HG03521 (cell line): ENCODE results near the gene LHX8.
"Not testable (repeated sequence)": the region's sequence is repeated elsewhere in the genome, so short reads cannot be mapped to it uniquely, and the experiment has no call there.

Experiments used
- ATAC-seq: cut with Tn5 transposase; IDR thresholded peaks from one replicate; pipeline ENCODE4 v1.9.1; 2021; ENCODE audit warnings: mild to moderate bottlenecking, moderate library complexity; ENCODE audit not compliant: unreplicated experiment

Gene LHX8

DNA sequence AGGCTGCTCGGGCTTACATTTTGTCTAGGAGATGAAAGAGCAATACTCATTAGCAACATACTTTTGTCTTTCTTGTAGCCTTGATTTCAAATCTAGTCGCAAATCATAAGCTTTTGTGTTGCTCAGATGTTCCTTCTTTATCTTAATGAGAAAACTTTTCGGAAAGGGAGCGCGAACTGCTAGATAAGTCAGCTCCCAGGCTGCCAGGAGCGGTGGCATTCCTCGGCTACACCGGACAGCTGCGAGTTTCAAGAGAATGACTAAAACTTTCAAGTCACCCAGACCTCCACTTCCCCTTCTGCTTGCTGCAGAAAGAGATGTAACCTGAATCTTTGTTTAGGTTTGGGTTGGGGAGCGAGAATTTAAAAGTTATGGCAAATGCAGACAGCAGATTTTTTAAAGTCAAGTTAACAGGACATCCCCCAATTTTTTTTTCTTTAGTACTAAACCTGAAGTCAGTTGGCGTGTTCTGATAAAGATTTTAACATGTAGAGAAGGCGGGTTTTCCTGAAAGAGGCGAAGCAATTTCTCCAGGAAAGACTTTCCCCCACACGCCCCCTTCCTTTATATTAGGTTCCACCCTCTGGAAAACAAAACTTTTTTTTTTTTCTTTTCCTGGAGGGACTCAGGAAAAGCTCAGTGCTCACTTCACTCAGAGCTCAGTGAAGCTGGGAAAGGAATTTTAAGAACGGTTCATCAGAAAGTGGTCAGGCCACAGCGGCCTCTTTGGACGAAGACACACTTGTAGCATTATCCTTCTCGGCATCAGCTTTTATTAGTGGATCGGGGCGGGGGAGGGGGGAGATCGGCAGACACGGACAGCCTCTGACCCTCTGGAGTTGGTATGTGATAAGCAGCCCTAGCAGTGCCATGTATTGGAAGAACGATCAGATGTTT lies at the start of gene LHX8:
TSS of gene LHX8 (plus strand) at position 639 of the 897 bp plus-strand sequence. CDS start 2,227 bp downstream, outside the sequence.
- no peak for ATAC-seq

DNA sequence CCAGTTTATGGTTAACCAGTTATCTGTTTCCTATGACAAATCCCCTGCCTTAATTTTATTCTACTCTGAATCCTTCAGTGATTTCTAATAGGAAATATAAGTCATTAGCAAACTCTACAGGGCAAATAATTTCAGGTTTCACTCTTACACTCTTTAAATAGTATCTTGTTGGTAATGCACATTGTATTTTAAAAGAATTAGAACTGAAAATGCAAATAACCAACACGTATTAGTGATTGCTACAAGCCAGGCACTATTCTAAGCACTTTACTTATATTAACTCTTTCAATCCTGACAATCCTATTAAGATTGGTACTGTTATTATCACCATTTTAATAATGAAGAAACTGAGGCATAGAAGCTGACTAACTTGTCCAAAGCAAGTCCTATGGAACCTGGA lies 48.3 kb upstream of the LHX8 start:
- ATAC-seq, result no peak

DNA sequence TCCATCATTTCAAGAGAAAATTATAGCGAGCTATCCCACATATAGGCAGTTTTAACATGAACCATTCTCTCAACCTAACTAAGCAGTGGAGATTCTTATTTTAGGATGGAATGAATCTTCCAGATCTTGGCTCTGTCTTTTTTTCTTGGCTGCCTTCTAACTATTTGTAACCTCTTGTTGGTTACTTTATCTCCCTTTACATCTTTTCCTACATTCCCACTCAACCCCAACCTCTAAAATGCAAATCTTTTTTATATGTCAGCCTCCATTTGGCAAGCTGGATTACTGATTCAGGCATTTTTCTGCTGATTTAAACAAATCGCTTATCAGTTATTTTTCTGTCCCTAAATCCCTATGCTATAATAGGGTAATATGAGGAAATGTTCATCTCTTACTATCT lies 46.9 kb upstream of the LHX8 start:
- no peak for ATAC-seq

DNA sequence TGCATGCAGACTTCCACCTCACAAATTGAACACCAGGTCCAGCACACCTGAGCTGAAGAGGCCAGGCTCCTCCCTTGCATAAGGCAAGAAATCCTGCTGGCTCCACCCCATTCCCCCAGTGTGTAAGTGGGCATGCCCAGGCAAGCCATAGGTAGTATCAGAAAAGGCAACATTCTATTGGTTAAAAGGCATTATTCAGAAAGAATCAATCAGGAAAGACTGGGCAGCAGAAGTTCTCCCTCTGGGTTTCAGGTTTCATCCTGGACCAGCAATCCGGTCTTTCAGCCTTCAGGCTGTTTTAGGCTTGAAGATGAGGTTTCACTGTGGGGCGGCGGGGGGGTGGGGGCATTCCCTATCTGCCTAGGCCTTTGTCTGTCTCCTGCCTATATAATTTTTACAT lies 42.0 kb upstream of the LHX8 start:
- ATAC-seq, result no peak

DNA sequence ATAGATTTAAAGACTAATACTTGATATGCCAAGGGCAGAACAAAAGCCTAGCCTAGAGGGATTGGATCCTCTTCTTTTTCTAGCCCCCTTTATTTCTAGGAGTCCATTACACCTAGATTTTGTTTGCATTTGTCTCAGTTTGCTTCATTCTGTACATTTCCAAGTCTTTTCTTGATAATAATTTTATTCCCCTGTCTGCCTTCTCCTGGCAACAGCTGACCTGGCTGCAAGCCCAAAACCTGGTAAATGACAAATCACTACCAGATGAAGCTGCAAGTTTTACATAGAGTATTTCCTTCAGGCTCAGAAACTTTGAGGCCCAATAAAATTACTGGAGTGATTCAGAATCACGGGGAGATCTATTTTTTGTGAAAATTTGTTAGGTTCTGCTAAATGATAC lies 36.5 kb upstream of the LHX8 start:
- ATAC-seq, result no peak

DNA sequence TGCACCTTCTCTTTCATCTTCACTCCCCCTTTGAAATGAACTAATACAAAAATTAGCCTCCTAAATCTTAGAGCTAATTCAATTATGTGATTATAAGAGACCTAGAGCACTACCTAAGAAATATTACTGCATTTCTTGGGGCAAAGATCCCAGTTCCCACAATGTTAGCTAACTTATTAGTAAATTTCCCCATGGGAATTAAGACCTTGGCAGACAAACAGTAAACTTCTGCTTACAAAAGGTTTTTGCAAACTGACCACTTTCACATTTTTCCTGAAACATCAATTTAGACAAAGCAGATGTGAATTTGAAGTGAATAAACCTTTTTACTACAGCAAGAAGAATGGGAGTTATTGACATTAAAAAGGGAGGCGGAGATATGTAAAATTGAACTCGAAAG lies 34.6 kb upstream of the LHX8 start:
- ATAC-seq, result no peak

DNA sequence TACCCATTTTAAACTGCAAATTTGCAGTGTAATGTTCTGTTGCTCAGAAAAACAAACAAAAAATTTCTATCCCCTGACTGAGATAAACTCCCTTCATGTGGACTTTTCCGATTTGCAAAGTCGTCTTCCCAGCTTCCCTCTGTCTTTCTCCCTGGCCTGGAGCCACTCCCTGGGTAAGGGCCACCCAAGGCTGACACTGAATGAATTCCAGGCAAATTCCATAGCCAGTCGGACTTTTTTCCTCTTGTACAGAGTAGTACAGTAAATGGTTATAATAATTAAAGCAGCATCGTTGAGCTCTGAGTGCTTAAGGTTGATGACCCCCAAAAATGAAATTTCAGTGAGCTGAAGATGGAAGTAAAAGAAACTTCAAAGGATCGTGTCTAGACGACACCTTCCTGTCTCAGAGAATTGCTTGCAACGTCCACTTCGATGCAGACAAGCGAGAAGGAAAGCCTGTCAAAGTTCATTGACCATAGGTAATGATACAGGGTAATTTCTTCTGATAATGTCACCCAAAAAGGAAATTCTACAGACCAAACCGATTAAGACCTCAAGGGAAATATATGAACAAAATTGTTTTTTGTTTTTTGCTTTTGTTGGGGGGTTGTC lies 33.6 kb upstream of the LHX8 start:
- no peak for ATAC-seq

DNA sequence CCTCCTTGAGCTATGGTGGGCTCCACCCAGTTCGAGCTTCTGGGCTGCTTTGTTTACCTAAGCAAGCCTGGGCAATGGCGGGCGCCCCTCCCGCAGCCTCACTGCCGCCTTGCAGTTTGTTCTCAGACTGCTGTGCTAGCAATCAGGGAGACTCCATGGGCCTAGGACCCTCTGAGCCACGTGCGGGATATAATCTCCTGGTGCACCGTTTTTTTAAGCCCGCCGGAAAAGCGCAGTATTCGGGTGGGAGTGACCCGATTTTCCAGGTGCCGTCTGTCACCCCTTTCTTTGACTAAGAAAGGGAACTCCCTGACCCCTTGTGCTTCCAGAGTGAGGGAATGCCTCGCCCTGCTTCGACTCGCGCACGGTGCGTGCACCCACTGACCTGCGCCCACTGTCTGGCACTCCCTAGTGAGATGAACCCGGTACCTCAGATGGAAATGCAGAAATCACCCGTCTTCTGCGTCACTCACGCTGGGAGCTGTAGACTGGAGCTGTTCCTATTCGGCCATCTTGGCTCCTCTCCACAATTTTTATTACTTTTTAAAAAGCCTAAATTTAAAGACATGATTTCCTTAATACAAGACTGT lies 21.7 kb upstream of the LHX8 start:
- ATAC-seq, result not testable (repeated sequence)

DNA sequence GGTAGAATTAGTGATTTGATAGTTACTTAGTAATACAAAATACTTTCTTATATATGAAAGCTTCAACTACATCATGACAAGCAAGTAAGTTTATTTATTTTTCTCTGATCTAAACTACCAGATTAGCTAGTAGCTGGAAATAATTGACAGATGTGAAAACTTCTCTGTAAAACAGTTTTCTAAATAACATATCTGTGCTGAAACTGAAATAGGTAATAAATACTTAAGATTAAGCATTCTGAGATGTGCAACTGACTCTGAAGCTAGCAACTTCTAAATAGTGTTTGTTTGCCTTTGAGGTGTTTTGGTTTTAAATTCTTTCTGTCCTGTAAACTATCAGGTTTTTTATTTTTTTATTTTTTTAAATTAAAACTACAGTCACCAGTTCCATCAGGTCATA lies 18.5 kb upstream of the LHX8 start:
- no peak for ATAC-seq

DNA sequence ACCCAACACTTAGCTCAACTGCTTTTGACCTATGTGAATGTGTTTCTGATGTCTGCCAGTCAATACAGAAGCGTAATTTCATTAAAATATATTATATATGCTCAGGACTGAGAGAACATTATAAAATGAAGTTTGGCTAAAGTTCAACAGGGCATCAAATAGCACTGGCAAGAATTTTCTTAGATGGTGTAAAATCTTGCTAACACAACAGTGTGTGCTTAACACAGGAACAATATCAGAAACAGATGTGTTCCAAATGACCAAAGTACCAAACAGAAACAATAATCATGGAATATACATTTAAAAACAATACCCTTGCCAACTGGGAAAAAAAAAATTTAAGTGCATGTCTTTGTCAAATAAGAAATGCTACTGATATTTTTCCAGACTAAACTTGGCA lies 10.4 kb upstream of the LHX8 start:
- ATAC-seq, result no peak

DNA sequence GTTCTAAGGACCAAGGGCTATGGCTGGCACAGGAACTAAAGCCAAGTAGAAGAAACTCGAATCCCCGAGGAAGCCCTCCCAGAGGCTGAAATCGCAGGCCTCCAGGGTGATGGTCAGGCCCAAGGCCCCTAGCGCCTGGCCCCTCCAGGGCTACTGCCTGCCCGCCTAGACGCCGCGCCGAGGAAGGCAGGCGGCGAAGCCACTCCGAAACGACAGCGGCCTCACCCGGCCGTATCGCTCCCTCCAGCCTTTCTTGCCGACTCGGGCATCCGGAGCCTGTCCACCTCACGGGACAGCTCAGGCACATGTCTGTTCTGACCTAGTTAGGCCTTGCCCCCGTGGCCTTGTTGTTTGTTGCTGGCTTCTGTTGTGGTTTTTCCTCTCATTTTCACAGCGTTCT lies 9.7 kb upstream of the LHX8 start:
- ATAC-seq, result no peak

DNA sequence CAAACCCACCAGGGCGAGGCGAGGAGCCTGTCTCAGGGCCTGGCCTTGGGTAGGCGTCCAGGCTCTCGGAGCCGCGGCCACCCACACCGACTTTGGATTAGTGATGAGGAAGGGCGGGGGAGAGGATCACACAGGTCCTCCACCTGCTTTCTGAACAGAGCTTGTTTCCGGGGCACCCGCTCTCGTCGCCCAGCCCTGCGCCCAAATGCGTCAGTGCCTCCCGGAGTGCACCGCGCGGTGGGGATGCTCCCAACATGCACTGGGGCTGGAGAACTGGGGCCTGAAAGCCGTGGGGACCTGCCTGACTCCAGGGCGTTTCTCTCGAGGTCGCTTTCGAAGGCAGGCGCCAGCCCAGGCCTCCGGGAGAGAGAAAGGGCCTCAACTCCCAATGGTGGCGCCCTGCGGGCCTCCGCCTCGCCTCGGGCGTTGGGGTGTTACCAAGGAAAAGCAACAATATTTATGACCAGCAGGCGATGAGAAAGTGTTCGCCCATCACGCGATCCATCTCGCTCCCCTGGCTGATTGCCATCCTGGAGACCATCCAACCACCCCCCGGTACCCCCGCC lies 8.9 kb upstream of the LHX8 start:
- no peak for ATAC-seq

DNA sequence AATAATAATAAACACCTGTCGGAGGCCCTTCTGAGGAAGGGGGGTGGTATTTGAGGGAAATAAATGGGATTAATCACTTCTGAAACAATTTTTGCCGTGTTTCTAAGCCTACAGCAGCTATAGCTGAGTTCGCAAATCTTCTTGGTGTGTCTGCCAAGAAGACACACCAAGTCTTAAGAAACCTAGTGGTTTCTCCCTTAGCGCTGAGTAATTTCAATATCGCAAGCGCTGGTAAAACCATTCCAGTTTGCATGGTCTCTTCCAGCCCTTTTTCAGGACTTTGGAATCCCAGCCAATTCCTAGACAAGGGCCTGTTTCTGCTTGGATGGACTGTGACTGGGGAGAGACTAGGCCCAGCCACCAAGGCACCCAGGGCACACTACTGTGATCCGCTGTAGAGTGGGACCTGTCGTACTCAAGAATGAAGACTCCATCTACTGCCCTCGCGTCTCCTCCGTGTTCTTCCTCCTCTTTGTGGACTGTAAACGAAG lies 7.5 kb upstream of the LHX8 start:
- ATAC-seq, result no peak

DNA sequence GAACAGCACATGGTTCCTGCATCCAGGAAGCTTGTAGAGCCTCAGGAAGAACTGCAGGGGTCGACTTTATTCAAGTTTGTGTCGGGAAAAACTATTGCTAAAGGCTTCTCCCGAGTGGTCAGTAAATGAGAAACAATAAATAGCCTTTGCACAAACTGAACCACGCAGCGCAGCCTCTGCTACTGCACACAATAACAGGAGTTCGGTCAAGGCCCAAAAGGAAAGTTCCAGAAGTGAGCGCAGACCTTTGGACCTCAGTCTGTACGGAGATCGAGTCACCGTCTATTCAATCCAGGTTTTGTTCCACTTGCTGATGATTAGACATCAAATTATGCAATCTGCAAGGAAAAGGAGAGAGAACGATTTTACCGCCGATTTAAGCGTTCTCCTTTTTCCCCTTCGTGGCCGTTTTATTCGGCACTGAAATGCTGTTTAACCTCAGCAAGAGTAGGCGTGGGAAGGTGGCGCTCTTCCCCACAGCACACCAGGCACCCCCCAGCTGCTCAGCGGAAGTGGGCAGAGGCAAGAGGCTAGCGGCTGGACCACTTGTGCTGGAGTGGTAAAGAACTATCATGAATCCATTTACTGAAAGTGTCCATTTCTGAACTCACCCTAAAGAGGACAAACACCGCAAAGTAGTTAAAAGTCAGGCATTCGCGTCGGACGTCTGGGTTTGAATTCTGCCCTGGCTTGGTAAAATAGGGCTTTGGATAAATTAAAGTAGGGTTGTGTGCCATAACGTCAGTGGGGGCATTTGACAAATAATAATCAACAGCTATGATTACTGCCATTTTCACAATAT lies 6.1 kb upstream of the LHX8 start:
- ATAC-seq, result no peak

DNA sequence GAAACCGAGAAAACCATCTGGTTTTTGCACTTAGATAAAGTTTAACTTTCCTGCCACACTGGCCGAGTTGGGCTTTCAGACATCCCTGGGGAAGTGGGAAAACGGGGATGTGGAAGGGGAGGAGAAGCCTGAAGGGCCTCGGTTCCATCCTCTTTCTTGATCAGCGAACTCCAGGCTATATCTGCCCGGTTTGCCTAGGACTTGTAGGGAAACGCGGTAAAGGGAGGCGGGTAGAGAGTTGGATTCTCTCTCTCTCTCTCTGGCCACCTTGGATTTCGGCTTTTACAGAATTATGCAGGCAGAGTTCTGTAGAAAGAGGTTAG lies 4.6 kb upstream of the LHX8 start:
- ATAC-seq, result no peak

DNA sequence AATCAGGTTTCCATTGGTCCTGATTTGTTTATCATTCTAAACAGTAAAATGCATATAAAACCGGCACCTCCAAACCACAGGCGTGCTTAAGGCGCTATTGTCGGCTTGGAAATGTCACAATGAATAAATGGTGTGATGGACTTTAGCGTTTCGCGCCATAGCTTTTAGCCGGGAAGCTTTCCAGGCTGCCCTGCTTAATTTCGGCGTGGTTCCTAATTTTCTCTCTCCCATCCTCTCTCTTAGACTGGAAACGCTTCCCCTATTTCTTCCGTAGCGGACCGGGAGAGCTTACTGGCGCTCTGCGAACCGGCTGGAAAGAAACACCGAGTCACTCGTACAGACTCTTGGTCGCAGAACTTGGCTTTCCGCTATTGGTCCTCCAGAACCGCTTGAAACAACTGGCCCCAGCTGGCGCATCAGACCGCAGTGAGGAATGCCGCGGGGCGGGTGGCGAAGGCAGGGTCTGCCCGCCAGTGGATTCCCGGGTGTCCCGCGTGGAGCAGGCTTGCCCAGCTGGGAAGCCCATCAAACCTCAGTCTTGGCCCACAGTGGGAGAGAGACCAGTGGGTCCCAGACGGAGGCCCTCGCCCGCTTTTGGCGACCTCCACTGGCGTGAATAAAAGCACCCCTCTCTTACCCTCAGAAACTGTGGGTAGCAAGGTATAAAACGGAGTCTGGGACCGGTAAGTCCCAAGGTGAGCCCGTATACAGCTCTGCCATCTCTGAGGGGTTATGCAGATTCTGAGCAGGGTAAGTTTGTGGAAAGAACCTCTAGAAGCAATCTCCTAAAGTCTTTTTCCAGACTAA lies 4.0 kb upstream of the LHX8 start:
- ATAC-seq, result no peak

DNA sequence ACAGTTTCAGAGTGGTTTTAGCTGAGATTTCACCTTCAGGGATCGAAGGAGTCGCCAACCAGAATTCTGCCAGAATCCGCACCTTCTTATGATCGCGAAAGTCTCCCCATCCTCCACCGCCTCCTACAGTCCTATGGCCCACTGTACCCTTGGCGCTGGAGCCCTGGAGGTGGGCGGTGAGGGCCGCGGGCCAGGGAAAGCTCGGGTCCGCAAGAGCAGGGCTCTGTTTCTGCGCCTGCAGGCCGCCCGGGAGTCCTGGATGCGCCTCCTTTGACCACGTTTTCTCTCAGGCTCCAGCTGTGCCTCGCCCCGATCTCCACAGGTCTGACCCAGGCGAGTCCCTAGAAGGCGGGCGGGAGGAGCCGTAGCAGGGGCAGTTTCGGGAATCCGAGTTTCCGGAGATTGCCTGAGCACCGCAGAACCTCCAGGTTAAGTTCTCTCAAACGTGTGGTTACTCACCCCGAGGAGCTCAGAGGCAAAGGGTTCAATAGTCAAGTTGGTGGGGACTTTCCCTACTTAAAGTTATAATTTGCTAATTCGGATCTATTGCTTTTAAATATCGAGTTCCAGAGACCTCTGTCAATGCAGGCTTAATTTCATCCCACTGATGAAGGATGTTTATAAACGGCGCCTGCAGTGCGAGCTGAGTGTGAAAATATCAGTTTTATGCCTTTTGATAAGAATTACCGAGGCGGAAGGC lies 3.2 kb upstream of the LHX8 start:
- ATAC-seq, result no peak

DNA sequence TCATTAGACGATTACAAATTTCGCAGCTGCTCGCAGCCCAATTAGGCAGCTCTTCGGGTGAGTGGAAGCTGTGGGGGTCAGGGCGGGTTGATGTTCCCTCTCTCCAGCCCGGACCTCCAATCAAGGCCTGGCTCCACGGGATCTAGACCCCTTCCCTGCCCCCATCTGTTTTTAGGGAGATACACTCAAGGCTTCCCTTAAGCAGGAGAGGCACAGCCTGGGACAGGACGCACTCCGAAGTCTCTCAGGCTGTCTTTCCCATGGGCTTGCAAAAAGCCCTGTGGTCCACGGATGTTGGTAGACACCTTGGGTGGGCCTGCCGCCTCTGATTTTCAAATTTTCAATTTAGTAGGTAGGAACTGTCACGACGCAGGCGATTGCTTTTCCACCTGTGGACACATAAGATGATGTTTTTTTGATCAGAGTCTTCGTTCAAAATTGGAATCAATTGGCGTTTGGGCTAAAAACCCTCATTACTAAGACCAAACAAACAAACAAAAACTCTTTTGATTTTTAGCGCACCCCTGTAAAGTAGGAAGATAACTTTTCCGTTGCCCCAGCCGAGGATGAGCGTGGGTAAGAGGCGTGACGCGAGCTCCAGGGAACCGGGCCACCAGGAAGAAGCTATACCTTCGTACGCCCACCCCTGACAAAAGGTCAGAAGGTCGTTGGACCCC lies 2.5 kb upstream of the LHX8 start:
- no peak for ATAC-seq

DNA sequence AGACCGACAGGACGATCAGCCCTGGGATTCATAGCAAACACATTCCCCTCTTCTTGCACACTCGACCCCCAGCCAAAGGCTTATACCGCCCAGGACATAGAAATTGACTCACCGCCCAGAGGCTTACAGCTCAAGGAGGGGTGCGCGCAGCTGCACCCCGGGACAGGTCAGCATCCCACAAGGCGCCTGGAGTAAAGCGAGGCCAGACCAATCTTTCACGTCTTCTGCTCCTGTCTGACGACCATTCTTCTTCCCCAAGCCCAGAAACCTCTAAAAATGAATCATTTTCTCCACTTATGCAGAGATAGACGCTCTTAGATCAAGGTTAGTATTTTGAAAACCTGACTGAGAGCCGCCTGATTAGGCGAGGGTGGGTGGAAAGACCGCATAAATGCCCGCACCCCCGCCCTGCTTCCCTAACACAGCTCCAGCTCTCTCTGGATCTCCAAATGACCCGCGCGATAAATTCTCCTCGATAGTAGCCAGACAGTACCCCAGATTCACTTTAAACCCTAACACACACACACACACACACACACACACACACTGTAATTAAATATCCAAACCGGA lies 1.9 kb upstream of the LHX8 start:
- no peak for ATAC-seq
